ENCODE measurements around the gene CCPG1.

DNA sequence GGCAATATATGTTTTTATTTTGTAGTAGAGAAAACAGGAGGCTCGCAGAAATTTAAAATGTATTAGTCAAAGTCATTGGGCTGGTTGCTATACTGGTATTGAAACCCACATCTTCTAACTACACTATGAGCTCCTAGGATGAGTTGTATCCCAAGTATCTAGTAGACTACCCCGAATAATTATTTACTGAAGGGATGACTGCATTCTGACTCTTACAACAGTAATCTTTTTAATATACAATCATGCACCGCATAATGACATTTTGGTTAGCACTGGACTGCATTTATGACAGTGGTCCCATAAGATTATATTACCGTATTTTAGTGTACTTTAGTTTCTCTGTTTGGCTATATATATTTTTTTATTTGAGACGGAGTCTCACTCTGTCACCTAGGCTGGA, 73.8 kb downstream of the CCPG1 start:
- TF ChIP-seq, protein P1, sequence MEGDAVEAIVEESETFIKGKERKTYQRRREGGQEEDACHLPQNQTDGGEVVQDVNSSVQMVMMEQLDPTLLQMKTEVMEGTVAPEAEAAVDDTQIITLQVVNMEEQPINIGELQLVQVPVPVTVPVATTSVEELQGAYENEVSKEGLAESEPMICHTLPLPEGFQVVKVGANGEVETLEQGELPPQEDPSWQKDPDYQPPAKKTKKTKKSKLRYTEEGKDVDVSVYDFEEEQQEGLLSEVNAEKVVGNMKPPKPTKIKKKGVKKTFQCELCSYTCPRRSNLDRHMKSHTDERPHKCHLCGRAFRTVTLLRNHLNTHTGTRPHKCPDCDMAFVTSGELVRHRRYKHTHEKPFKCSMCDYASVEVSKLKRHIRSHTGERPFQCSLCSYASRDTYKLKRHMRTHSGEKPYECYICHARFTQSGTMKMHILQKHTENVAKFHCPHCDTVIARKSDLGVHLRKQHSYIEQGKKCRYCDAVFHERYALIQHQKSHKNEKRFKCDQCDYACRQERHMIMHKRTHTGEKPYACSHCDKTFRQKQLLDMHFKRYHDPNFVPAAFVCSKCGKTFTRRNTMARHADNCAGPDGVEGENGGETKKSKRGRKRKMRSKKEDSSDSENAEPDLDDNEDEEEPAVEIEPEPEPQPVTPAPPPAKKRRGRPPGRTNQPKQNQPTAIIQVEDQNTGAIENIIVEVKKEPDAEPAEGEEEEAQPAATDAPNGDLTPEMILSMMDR (IDR thresholded peaks at IDR 0.05) = no peak
- TF ChIP-seq POLR2A (IDR thresholded peaks at IDR 0.05) (no peak), POLR2AphosphoS5 (IDR thresholded peaks at IDR 0.05) (no peak), EP300 (IDR thresholded peaks at IDR 0.05) (no peak)

All from upper lobe of left lung (tissue), 4 donors.